Mammary epithelial cell (primary cell): Measurements from ENCODE around the gene AGXT.

Experiments used
- CTCF ChIP-seq, 2 donors: IDR thresholded peaks in 1 of 2; conservative IDR thresholded peaks in 1 of 2; 2 replicates each; pipeline ENCODE4 v1.5.1; 2011 to 2012; ENCODE audit warnings: inconsistent platforms in 2 of 2, low read length in 2 of 2, mild to moderate bottlenecking in 2 of 2, control low read depth in 1 of 2, low read depth in 1 of 2; ENCODE audit not compliant: insufficient read depth in 1 of 2; ENCODE audit errors: extremely low read depth in 1 of 2
- EZH2 ChIP-seq: IDR thresholded peaks from 2 replicates; pipeline ENCODE4 v1.6.1; 2012; ENCODE audit warnings: low read length, inconsistent platforms, borderline replicate concordance

GRCh38 chr2:240925568-240926515 is 57.2 kb downstream of the AGXT start:
- no peak for TF ChIP-seq CTCF (conservative IDR thresholded peaks at IDR 0.05 in 1 of 2, IDR thresholded peaks at IDR 0.05 in 1 of 2; ENCODE audit: extremely low read depth in 1 of 2, insufficient read depth in 1 of 2, low read depth in 1 of 2, low read length in 2 of 2)
- no peak for TF ChIP-seq EZH2
